GM19193 (cell line): ENCODE measurements around the gene RRBP1.

ENCODE experiments used
- POLR2A ChIP-seq: IDR thresholded peaks from 4 replicates; pipeline ENCODE4 v1.6.1; 2011; ENCODE audit not compliant: insufficient read depth, insufficient read length; ENCODE audit errors: extremely low read depth

RRBP1 gene

GRCh38 chr20:17712201-17712600 is 30.2 kb upstream of the RRBP1 start:
- TF ChIP-seq POLR2A = no peak

GRCh38 chr20:17711267-17711627 is 29.2 kb upstream of the RRBP1 start:
- TF ChIP-seq POLR2A = no peak

- no peak for TF ChIP-seq POLR2A
Observed at GRCh38 chr20:17710379-17711266, 28.6 kb upstream of the RRBP1 start.

- no peak for TF ChIP-seq POLR2A
Observed at GRCh38 chr20:17709361-17710293, 27.6 kb upstream of the RRBP1 start.

- no peak for TF ChIP-seq POLR2A
Observed at GRCh38 chr20:17708675-17709360, 26.8 kb upstream of the RRBP1 start.

- no peak for TF ChIP-seq POLR2A
Observed at GRCh38 chr20:17706632-17707031, 24.6 kb upstream of the RRBP1 start.

GRCh38 chr20:17705916-17706315 is 23.9 kb upstream of the RRBP1 start:
- no peak for TF ChIP-seq POLR2A

- no peak for TF ChIP-seq POLR2A
Observed at GRCh38 chr20:17704589-17705317, 22.7 kb upstream of the RRBP1 start.

- TF ChIP-seq POLR2A = no peak
Observed at GRCh38 chr20:17701826-17702225, 19.8 kb upstream of the RRBP1 start.

GRCh38 chr20:17700637-17701036 is 18.6 kb upstream of the RRBP1 start:
- TF ChIP-seq POLR2A = no peak

- TF ChIP-seq POLR2A = no peak
Observed at GRCh38 chr20:17699931-17700351, 17.9 kb upstream of the RRBP1 start, which contains the start of gene BANF2. TSS of gene BANF2 (plus strand) at chr20:17699966. CDS start at chr20:17725026, 25,060 bp downstream.

GRCh38 chr20:17698384-17698783 is 16.3 kb upstream of the RRBP1 start:
- no peak for TF ChIP-seq POLR2A

GRCh38 chr20:17697171-17697570 is 15.1 kb upstream of the RRBP1 start:
- no peak for TF ChIP-seq POLR2A

- no peak for TF ChIP-seq POLR2A
Observed at GRCh38 chr20:17696287-17696686, 14.2 kb upstream of the RRBP1 start.

- TF ChIP-seq POLR2A = no peak
Observed at GRCh38 chr20:17694767-17695166, 12.7 kb upstream of the RRBP1 start.

GRCh38 chr20:17693444-17694001 is 11.5 kb upstream of the RRBP1 start:
- no peak for TF ChIP-seq POLR2A
